ENCODE results near the gene BRAT1.
"Not testable (repeated sequence)": the region's sequence is repeated elsewhere in the genome, so short reads cannot be mapped to it uniquely, and the experiment has no call there.

GRCh38 chr7:2535872-2536627 lies 19.3 kb downstream of the BRAT1 start:
- TF ChIP-seq, protein P1, sequence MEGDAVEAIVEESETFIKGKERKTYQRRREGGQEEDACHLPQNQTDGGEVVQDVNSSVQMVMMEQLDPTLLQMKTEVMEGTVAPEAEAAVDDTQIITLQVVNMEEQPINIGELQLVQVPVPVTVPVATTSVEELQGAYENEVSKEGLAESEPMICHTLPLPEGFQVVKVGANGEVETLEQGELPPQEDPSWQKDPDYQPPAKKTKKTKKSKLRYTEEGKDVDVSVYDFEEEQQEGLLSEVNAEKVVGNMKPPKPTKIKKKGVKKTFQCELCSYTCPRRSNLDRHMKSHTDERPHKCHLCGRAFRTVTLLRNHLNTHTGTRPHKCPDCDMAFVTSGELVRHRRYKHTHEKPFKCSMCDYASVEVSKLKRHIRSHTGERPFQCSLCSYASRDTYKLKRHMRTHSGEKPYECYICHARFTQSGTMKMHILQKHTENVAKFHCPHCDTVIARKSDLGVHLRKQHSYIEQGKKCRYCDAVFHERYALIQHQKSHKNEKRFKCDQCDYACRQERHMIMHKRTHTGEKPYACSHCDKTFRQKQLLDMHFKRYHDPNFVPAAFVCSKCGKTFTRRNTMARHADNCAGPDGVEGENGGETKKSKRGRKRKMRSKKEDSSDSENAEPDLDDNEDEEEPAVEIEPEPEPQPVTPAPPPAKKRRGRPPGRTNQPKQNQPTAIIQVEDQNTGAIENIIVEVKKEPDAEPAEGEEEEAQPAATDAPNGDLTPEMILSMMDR (IDR thresholded peaks at IDR 0.05; ENCODE audit: low read length) = not testable (repeated sequence)
- not testable (repeated sequence) for TF ChIP-seq EZH2 (optimal IDR thresholded peaks at IDR 0.05; ENCODE audit: low read depth, low read length); EZH2phosphoT487 (IDR thresholded peaks at IDR 0.05; ENCODE audit: low read length)
